A673 (cell line): ENCODE measurements around the gene DNAJC10. TPM values are rescaled to one million over a fixed set of nuclear protein-coding genes. Genes with fewer than 3 reads are reported as not detected.

Source experiments
- BruUV-seq: library from RNA; stranded (reverse); fragments of 400-500 nt; replicated peaks from 2 replicates; lab custom pipeline; 2021; lab: Mats Ljungman, UMichigan
- CTCF ChIA-PET: fragments of 300-600 bp; sonication (Branson Sonifier 250); formaldehyde crosslinking; loops from one replicate; lab custom pipeline; 2022; ENCODE audit warnings: antibody characterized with exemption; lab: Charles Lee
- POLR2A ChIA-PET: fragments of 300-600 bp; sonication (Branson Sonifier 250); formaldehyde crosslinking; loops from one replicate; lab custom pipeline; 2022; ENCODE audit warnings: antibody characterized with exemption; ENCODE audit not compliant: low non-redundant PET; lab: Charles Lee
- DNase-seq: peaks from one replicate; pipeline ENCODE4 v3.0.0-alpha.2; 2015; ENCODE audit warnings: low spot score
- H3K27ac ChIP-seq: fragments of 200-600 bp; sonication (generic); 2 replicates; pipeline ENCODE4 v1.5.1; 2016; ENCODE audit warnings: mixed run types, low read depth, mild to moderate bottlenecking, mixed read lengths, antibody characterized with exemption, low read length; ENCODE audit not compliant: poor library complexity, severe bottlenecking
- H3K27me3 ChIP-seq: fragments of 200-600 bp; sonication (generic); replicated peaks from 2 replicates; pipeline ENCODE4 v1.6.1; 2017; ENCODE audit warnings: mixed run types, low read depth, mild to moderate bottlenecking, mixed read lengths, antibody characterized with exemption, low read length; ENCODE audit not compliant: insufficient read depth, poor library complexity
- H3K36me3 ChIP-seq: fragments of 200-600 bp; sonication (generic); 2 replicates; pipeline ENCODE4 v1.6.1; 2016; ENCODE audit warnings: mixed run types, mild to moderate bottlenecking, mixed read lengths, antibody characterized with exemption, low read length; ENCODE audit not compliant: insufficient read depth, poor library complexity, severe bottlenecking
- H3K4me1 ChIP-seq: fragments of 200-600 bp; sonication (generic); 2 replicates; pipeline ENCODE4 v1.6.1; 2017; ENCODE audit warnings: mixed run types, mild to moderate bottlenecking, mixed read lengths, antibody characterized with exemption, low read length; ENCODE audit not compliant: insufficient read depth, poor library complexity, severe bottlenecking
- H3K4me3 ChIP-seq: fragments of 200-600 bp; sonication (generic); 2 replicates; pipeline ENCODE4 v1.5.1; 2016; ENCODE audit warnings: low read depth, mixed run types, mild to moderate bottlenecking, mixed read lengths, low read length; ENCODE audit not compliant: poor library complexity, severe bottlenecking
- H3K9me3 ChIP-seq: fragments of 200-600 bp; sonication (generic); 2 replicates; pipeline ENCODE4 v1.6.1; 2016; ENCODE audit warnings: mixed run types, low read depth, mild to moderate bottlenecking, mixed read lengths, antibody characterized with exemption, low read length; ENCODE audit not compliant: poor library complexity, severe bottlenecking
- EZH2 ChIP-seq: fragments of 200-600 bp; sonication (generic); IDR thresholded peaks from 2 replicates; pipeline ENCODE4 v1.6.1; 2017; ENCODE audit warnings: borderline replicate concordance, low read depth, mild to moderate bottlenecking, mixed read lengths, antibody characterized with exemption, low read length; ENCODE audit not compliant: poor library complexity, severe bottlenecking
- intact Hi-C: fragments of 100-400 bp; cut with micrococcal nuclease; formaldehyde crosslinking; loops from one replicate; pipeline ENCODE4 v1.10.0; 2022; ENCODE audit not compliant: unreplicated experiment
- total RNA-seq: library from RNA; stranded (reverse); gene quantifications from 2 replicates; pipeline ENCODE4 v1.2.3, GENCODE V29; 2021
- TF ChIP-seq, protein P1 (sequence below): fragments of 300-800, 200-600 bp; sonication (generic); conservative IDR thresholded peaks from 2 replicates; pipeline ENCODE4 v1.5.1; 2017; ENCODE audit warnings: low read depth, mild to moderate bottlenecking, antibody characterized with exemption, low read length, moderate library complexity, mixed read lengths

Gene DNAJC10
- total RNA-seq, 1 experiment from 2014 or later: 101 TPM

DNA sequence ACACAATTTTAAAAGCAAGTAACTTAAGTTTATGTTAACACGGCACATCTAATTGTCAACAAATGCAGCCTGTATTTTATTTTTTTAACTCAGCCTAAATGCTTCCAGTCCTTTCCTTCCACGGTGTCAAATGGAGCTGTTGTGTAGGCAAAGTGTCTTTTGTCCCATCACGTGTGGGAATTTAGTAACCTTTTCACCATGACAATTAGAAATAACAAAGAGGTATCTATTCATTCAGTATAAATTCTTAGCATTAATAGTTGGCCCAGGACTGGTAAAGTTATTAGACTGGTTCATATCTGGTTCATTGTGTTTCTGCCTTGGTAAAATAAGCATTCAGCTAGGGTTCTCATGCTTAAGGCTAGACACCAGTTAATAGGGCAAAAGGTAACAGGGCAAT is 102.4 kb downstream of the DNAJC10 start:
- intact Hi-C loops: no loop called here
- peaks cover 30% of the 10 kb centered on the region for H3K4me1 ChIP-seq
- H3K27me3 ChIP-seq: no peaks in the 10 kb centered on the region
- POLR2A ChIA-PET: no interaction called here
- H3K27ac ChIP-seq: peak overlapping the region; percentile 3
- CTCF ChIA-PET: no interaction called here
- TF ChIP-seq, protein P1, sequence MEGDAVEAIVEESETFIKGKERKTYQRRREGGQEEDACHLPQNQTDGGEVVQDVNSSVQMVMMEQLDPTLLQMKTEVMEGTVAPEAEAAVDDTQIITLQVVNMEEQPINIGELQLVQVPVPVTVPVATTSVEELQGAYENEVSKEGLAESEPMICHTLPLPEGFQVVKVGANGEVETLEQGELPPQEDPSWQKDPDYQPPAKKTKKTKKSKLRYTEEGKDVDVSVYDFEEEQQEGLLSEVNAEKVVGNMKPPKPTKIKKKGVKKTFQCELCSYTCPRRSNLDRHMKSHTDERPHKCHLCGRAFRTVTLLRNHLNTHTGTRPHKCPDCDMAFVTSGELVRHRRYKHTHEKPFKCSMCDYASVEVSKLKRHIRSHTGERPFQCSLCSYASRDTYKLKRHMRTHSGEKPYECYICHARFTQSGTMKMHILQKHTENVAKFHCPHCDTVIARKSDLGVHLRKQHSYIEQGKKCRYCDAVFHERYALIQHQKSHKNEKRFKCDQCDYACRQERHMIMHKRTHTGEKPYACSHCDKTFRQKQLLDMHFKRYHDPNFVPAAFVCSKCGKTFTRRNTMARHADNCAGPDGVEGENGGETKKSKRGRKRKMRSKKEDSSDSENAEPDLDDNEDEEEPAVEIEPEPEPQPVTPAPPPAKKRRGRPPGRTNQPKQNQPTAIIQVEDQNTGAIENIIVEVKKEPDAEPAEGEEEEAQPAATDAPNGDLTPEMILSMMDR: no peak
- TF ChIP-seq EZH2: no peak
- no peaks in the 10 kb centered on the region for H3K9me3 ChIP-seq
- BruUV-seq: no TSS peak
- H3K4me3 ChIP-seq: no peak overlapping the region
- no peak for DNase-seq
- H3K36me3 ChIP-seq: no peaks in the 10 kb centered on the region

DNA sequence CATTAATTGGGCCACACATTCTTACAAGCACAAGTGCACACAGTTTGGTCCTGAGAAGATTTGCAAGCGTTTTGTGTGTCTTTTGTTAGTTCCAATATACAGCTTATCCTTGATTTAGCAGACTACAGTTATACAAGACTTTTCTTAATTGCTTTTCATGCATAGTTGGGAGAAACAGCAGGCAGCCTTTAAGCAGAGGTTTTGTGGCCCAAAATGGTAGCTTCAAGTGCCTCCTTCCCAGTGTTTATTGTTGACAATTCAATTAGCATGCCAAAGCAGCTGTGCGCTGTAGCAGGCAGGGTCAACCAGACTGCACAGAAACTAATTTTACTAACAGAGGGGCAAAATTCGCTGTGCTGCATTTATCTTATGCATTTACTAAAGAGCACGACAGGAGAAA is 102.9 kb downstream of the DNAJC10 start:
- CTCF ChIA-PET: no interaction called here
- Histone ChIP-seq H3K27ac (peak overlapping the region; percentile 3), H3K27me3 (no peaks in the 10 kb centered on the region), H3K4me3 (no peak overlapping the region), H3K9me3 (no peaks in the 10 kb centered on the region), H3K36me3 (no peaks in the 10 kb centered on the region), H3K4me1 (peaks cover 30% of the 10 kb centered on the region)
- POLR2A ChIA-PET: interaction anchor here (0.6 kb wide), 1 partner anchor 399 kb away, joined by 5 read pairs; no protein-coding TSS in a partner anchor
- no TSS peak for BruUV-seq
- TF ChIP-seq, protein P1: no peak
- DNase-seq: peak; percentile 79
- intact Hi-C loops: no loop called here

DNA sequence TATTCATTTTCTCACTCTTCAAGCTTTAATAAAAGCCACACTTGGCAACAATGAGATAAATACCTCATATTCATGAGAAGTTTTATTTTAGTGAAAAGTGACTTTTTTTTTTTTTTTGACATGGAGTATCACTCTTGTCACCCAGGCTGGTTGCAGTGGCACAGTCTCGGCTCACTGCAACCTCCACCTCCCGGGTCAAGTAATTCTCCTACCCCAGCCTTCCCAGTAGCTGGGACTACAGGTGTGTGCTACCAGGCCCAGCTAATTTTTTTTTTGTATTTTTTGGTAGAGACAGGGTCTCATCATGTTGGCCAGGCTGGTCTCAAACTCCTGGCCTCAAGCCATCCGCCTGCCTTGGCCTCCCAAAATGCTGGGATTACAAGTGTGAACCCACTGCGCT is 103.4 kb downstream of the DNAJC10 start:
- Histone ChIP-seq H3K27me3 (no peaks in the 10 kb centered on the region), H3K27ac (no peak overlapping the region), H3K4me1 (peaks cover 30% of the 10 kb centered on the region), H3K36me3 (no peaks in the 10 kb centered on the region), H3K4me3 (no peak overlapping the region), H3K9me3 (no peaks in the 10 kb centered on the region)
- BruUV-seq: no TSS peak
- ChIA-PET CTCF (no interaction called here), POLR2A (interaction anchor here (0.6 kb wide), 1 partner anchor 399 kb away, joined by 5 read pairs; no protein-coding TSS in a partner anchor)
- no peak for DNase-seq
- intact Hi-C loops: no loop called here
- no peak for TF ChIP-seq EZH2
- TF ChIP-seq, protein P1: no peak
